A549 (cell line): ENCODE measurements around the gene SDHB. TPM values are rescaled to one million over a fixed set of nuclear protein-coding genes. Genes with fewer than 3 reads are reported as not detected.

ENCODE experiments used
- ATAC-seq, 2 experiments: fragments of 200-7000 bp in 1 of 2; fragments of >200 bp in 1 of 2; cut with Nextera tagmentation in 1 of 2; cut with Tn5 transposase in 1 of 2; 3 replicates each; pipeline versions ENCODE4 v1.8.0 to v1.9.1; 2018 to 2020; ENCODE audit warnings: mild to moderate bottlenecking in 1 of 2, moderate library complexity in 1 of 2
- CTCF ChIA-PET: fragments of 300-600 bp; sonication (Branson Sonifier 250); formaldehyde crosslinking; extraction: SDS; loops from one replicate; lab custom pipeline; 2021; ENCODE audit warnings: antibody characterized with exemption, inconsistent platforms; lab: Yijun Ruan, JAX
- POLR2A ChIA-PET: fragments of 350-600 bp; formaldehyde crosslinking; extraction: SDS; loops from one replicate; lab custom pipeline; 2021; ENCODE audit warnings: antibody characterized with exemption, inconsistent platforms; lab: Yijun Ruan, JAX
- DNase-seq, 2 experiments: peaks; one replicate each; pipeline versions ENCODE4 v3.0.0 to v3.0.0-alpha.2; 2011 to 2016; ENCODE audit warnings: low read depth in 1 of 2, low spot score in 1 of 2
- FAIRE-seq: peaks from 2 replicates; lab custom pipeline; 2011; peaks lifted over from hg19 to GRCh38; lab: Jason Lieb, UNC
- H3K27ac ChIP-seq, 2 experiments: fragments of >200 bp; sonication (Bioruptor Twin); formaldehyde crosslinking; 3 replicates each; pipeline ENCODE4 v1.5.1; 2016 to 2017
- H3K4me1 ChIP-seq: fragments of >200 bp; sonication (Bioruptor Twin); formaldehyde crosslinking; 3 replicates; pipeline ENCODE4 v1.6.1; 2016
- H3K4me2 ChIP-seq: fragments of >200 bp; sonication (Bioruptor Twin); formaldehyde crosslinking; 3 replicates; pipeline ENCODE4 v1.6.1; 2016
- H3K4me3 ChIP-seq: fragments of >200 bp; sonication (Bioruptor Twin); formaldehyde crosslinking; 3 replicates; pipeline ENCODE4 v1.5.1; 2016
- H3K9me3 ChIP-seq: fragments of >200 bp; sonication (Bioruptor Twin); formaldehyde crosslinking; 3 replicates; pipeline ENCODE4 v1.6.1; 2016
- BHLHE40 ChIP-seq: IDR thresholded peaks from 2 replicates; pipeline ENCODE4 v1.6.1; 2012; ENCODE audit warnings: low read depth, low read length, inconsistent platforms
- CEBPB ChIP-seq, 2 experiments: fragments of >200 bp in 1 of 2; sonication (Bioruptor Twin) in 1 of 2; formaldehyde crosslinking in 1 of 2; IDR thresholded peaks; 2 replicates each; pipeline ENCODE4 v1.6.1; 2012 to 2016
- ELK1 ChIP-seq: fragments of 150-350 bp; IDR thresholded peaks from 2 replicates; pipeline ENCODE4 v1.6.1; 2014; ENCODE audit warnings: low read depth, mild to moderate bottlenecking, low read length
- EP300 ChIP-seq, 2 experiments: fragments of >200 bp; sonication (Bioruptor Twin); formaldehyde crosslinking; IDR thresholded peaks; 2 replicates in 1 of 2; 3 replicates in 1 of 2; pipeline ENCODE4 v1.6.1; 2016 to 2017
- JUN ChIP-seq, 2 experiments: fragments of >200 bp; sonication (Bioruptor Twin); formaldehyde crosslinking; IDR thresholded peaks; 2 replicates in 1 of 2; 3 replicates in 1 of 2; pipeline ENCODE4 v1.6.1; 2016 to 2017
- MAFK ChIP-seq: fragments of 450-650 bp; IDR thresholded peaks from 2 replicates; pipeline ENCODE4 v1.6.1; 2014; ENCODE audit not compliant: partially characterized antibody
- MAX ChIP-seq: IDR thresholded peaks from 2 replicates; pipeline ENCODE4 v1.6.1; 2012
- NFE2L2 ChIP-seq: fragments of 150-350 bp; conservative IDR thresholded peaks from 2 replicates; pipeline ENCODE4 v1.6.1; 2014; ENCODE audit warnings: low read length
- PHF8 ChIP-seq: fragments of 200-600 bp; sonication (generic); IDR thresholded peaks from 2 replicates; pipeline ENCODE4 v1.6.1; 2016; ENCODE audit warnings: low read depth, mild to moderate bottlenecking, antibody characterized with exemption, moderate library complexity, borderline replicate concordance
- POLR2AphosphoS2 ChIP-seq: conservative IDR thresholded peaks from 2 replicates; pipeline ENCODE4 v1.6.1; 2012; ENCODE audit warnings: low read length, improper control_type of control experiment, inconsistent platforms
- RAD21 ChIP-seq, 2 experiments: fragments of >200 bp in 1 of 2; sonication (Bioruptor Twin) in 1 of 2; formaldehyde crosslinking in 1 of 2; IDR thresholded peaks in 1 of 2; conservative IDR thresholded peaks in 1 of 2; 2 replicates in 1 of 2; 3 replicates in 1 of 2; pipeline ENCODE4 v1.6.1; 2012 to 2018; ENCODE audit warnings: inconsistent platforms in 1 of 2
- RARB ChIP-seq: fragments of 250-450 bp; sonication (Bioruptor Pico); IDR thresholded peaks from 2 replicates; pipeline ENCODE4 v1.8.0; 2021; ENCODE audit warnings: mild to moderate bottlenecking, moderate library complexity
- REST ChIP-seq: fragments of 200-600 bp; sonication (generic); IDR thresholded peaks from 2 replicates; pipeline ENCODE4 v1.6.1; 2016; ENCODE audit warnings: antibody characterized with exemption, mild to moderate bottlenecking, moderate library complexity
- RNF2 ChIP-seq: fragments of 200-600 bp; sonication (generic); IDR thresholded peaks from 2 replicates; pipeline ENCODE4 v1.6.1; 2016; ENCODE audit warnings: low read depth, mild to moderate bottlenecking, antibody characterized with exemption, moderate library complexity, borderline replicate concordance
- TFCP2L1 ChIP-seq: fragments of 250-450 bp; sonication (Bioruptor Pico); IDR thresholded peaks from 2 replicates; pipeline ENCODE4 v1.5.0; 2021; ENCODE audit warnings: mild to moderate bottlenecking
- TP53 ChIP-seq: fragments of 250-450 bp; sonication (Bioruptor Pico); IDR thresholded peaks from 2 replicates; pipeline ENCODE4 v1.5.0; 2021; ENCODE audit warnings: mild to moderate bottlenecking, moderate library complexity
- ZSCAN20 ChIP-seq: fragments of 250-450 bp; sonication (Bioruptor Pico); IDR thresholded peaks from 2 replicates; pipeline ENCODE4 v1.8.0; 2022; ENCODE audit warnings: mild to moderate bottlenecking, moderate library complexity
- WGBS: methylation state at CpG from one replicate; pipeline ENCODE4 v1.1.6; 2017; ENCODE audit errors: missing lambda C conversion rate; 5-methylcytosine and 5-hydroxymethylcytosine counted together
- polyA plus RNA-seq, 4 experiments: library from polyadenylated mRNA; depleted of rRNA in 3 of 4; stranded (reverse); fragments of >200 nt; fragmentation: RNase III in 1 of 4; extraction: RNeasy Plus Mini Kit Qiagen cat#74134 plus additional on column Dnase treatment in 1 of 4; gene quantifications; 2 replicates in 3 of 4; 3 replicates in 1 of 4; pipeline ENCODE4 v1.2.3, GENCODE V29; 2011 to 2017
- TF ChIP-seq, protein P1 (sequence below): fragments of >200 bp; sonication (Bioruptor Twin); formaldehyde crosslinking; IDR thresholded peaks from 2 replicates; pipeline ENCODE4 v1.6.1; 2016
- TF ChIP-seq, protein P2 (sequence below): fragments of >200 bp; sonication (Bioruptor Twin); formaldehyde crosslinking; IDR thresholded peaks from 3 replicates; pipeline ENCODE4 v1.6.1; 2016

The SDHB gene
- polyA plus RNA-seq, 2 of the 4 experiments (the other 2 are of a cell fraction): 114 to 262 TPM

GRCh38 chr1:17017435-17017834, 36.4 kb downstream of the SDHB start (continued):
- TF ChIP-seq REST (no peak), POLR2AphosphoS2 (no peak)
- TF ChIP-seq, protein P1, sequence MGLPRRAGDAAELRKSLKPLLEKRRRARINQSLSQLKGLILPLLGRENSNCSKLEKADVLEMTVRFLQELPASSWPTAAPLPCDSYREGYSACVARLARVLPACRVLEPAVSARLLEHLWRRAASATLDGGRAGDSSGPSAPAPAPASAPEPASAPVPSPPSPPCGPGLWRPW: no peak

GRCh38 chr1:17016317-17016661, 37.5 kb downstream of the SDHB start:
- CTCF ChIA-PET: no interaction called here
- H3K4me1 ChIP-seq: peaks cover 6% of the 10 kb centered on the region; the same call in 2 of the 3 replicates
- WGBS: 53% methylated on average over 5 of the region's 5 CpGs
- DNase-seq: no peak
- TF ChIP-seq ELK1 (no peak), TP53 (CRISPR knock-in tag) (no peak), RAD21 (conservative IDR thresholded peaks at IDR 0.05 in 1 of 2, IDR thresholded peaks at IDR 0.05 in 1 of 2) (no peak), RARB (CRISPR knock-in tag) (no peak), EP300 (IDR thresholded peaks at IDR 0.05) (no peak), MAX (no peak), CEBPB (IDR thresholded peaks at IDR 0.05) (no peak), ZSCAN20 (CRISPR knock-in tag) (no peak), MAFK (no peak), RNF2 (no peak), JUN (IDR thresholded peaks at IDR 0.05) (no peak), NFE2L2 (no peak), TFCP2L1 (CRISPR knock-in tag) (no peak), PHF8 (no peak), BHLHE40 (no peak)
- TF ChIP-seq, protein P2, sequence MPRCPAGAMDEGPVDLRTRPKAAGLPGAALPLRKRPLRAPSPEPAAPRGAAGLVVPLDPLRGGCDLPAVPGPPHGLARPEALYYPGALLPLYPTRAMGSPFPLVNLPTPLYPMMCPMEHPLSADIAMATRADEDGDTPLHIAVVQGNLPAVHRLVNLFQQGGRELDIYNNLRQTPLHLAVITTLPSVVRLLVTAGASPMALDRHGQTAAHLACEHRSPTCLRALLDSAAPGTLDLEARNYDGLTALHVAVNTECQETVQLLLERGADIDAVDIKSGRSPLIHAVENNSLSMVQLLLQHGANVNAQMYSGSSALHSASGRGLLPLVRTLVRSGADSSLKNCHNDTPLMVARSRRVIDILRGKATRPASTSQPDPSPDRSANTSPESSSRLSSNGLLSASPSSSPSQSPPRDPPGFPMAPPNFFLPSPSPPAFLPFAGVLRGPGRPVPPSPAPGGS: no peak
- TF ChIP-seq, protein P1: no peak
- TF ChIP-seq, all 56 proteins: peak for 0
- Histone ChIP-seq H3K27ac (peak overlapping the region in 1 of 2 experiments; percentile 20; a peak in 1 of 6 replicates), H3K4me3 (no peak overlapping the region), H3K9me3 (no peaks in the 10 kb centered on the region), H3K4me2 (no peak overlapping the region)
- POLR2A ChIA-PET: no interaction called here
- FAIRE-seq (no peak), ATAC-seq (no peak)
